Common myeloid progenitor, CD34-positive (primary cell): ENCODE results near the gene CEP131.

Experiments used
- CTCF ChIA-PET: fragments of 350-600 bp; sonication (Branson Sonifier 250); formaldehyde crosslinking; loops from one replicate; lab custom pipeline; 2021; ENCODE audit warnings: antibody characterized with exemption; lab: Charles Lee
- POLR2A ChIA-PET: fragments of 350-600 bp; sonication (Branson Sonifier 250); formaldehyde crosslinking; loops from one replicate; lab custom pipeline; 2021; ENCODE audit warnings: antibody characterized with exemption; lab: Charles Lee
- DNase-seq, 3 donors: peaks; one replicate each; pipeline versions ENCODE4 v3.0.0 to v3.0.0-alpha.2; 2013
- H3K27ac ChIP-seq, 2 experiments: 1 replicate in 1 of 2; 2 replicates in 1 of 2; pipeline ENCODE4 v1.7.0; 2013; ENCODE audit warnings: inconsistent platforms in 2 of 2, low read length in 2 of 2, mild to moderate bottlenecking in 2 of 2, low read depth in 1 of 2, moderate library complexity in 1 of 2; ENCODE audit not compliant: severe bottlenecking in 2 of 2, insufficient read depth in 1 of 2, poor library complexity in 1 of 2
- H3K27me3 ChIP-seq, 5 experiments: replicated peaks in 2 of 5; 1 replicate in 3 of 5; 2 replicates in 2 of 5; pipeline versions ENCODE4 v1.6.1 to v1.7.0; 2013; ENCODE audit warnings: low read length in 4 of 5, mild to moderate bottlenecking in 2 of 5, moderate library complexity in 2 of 5, inconsistent platforms in 1 of 5; ENCODE audit not compliant: insufficient read depth in 5 of 5, control insufficient read depth in 4 of 5
- H3K36me3 ChIP-seq, 4 experiments: 1 replicate in 2 of 4; 2 replicates in 2 of 4; pipeline versions ENCODE4 v1.6.1 to v1.7.0; 2013; ENCODE audit warnings: low read length in 3 of 4, control low read depth in 1 of 4, mild to moderate bottlenecking in 1 of 4; ENCODE audit not compliant: control insufficient read depth in 4 of 4, insufficient read depth in 4 of 4
- H3K4me1 ChIP-seq, 4 experiments: 1 replicate in 3 of 4; 2 replicates in 1 of 4; pipeline versions ENCODE4 v1.6.1 to v1.7.1; 2013; ENCODE audit warnings: low read length in 3 of 4, mild to moderate bottlenecking in 3 of 4, control low read depth in 1 of 4, inconsistent platforms in 1 of 4, moderate library complexity in 1 of 4; ENCODE audit not compliant: control insufficient read depth in 4 of 4, insufficient read depth in 4 of 4; ENCODE audit errors: control extremely low read depth in 1 of 4
- H3K4me3 ChIP-seq, 7 experiments: 1 replicate in 4 of 7; 2 replicates in 3 of 7; pipeline versions ENCODE4 v1.5.1 to v1.7.0; 2013; ENCODE audit warnings: mild to moderate bottlenecking in 7 of 7, low read length in 6 of 7, moderate library complexity in 6 of 7, inconsistent platforms in 2 of 7, low read depth in 2 of 7, control low read depth in 1 of 7; ENCODE audit not compliant: insufficient read depth in 4 of 7, control insufficient read depth in 1 of 7; ENCODE audit errors: extremely low read depth in 1 of 7
- H3K9me3 ChIP-seq, 5 experiments: 1 replicate in 4 of 5; 2 replicates in 1 of 5; pipeline versions ENCODE4 v1.6.1 to v1.7.1; 2013; ENCODE audit warnings: low read length in 4 of 5, mild to moderate bottlenecking in 2 of 5, inconsistent platforms in 1 of 5, low read depth in 1 of 5, moderate library complexity in 1 of 5; ENCODE audit not compliant: control insufficient read depth in 4 of 5, insufficient read depth in 2 of 5; ENCODE audit errors: control extremely low read depth in 1 of 5
- WGBS: methylation state at CpG from one replicate; pipeline ENCODE4 v1.1.5; 2013; ENCODE audit not compliant: insufficient coverage; 5-methylcytosine and 5-hydroxymethylcytosine counted together

Gene CEP131

GRCh38 chr17:81202318-81202717, 20.4 kb downstream of the CEP131 start:
- DNase-seq, result no peak
- CTCF ChIA-PET, result interaction anchor here (8.2 kb wide), 1 partner anchor 60 kb away, joined by 60 read pairs; no protein-coding TSS in a partner anchor
- H3K9me3 ChIP-seq, result no peaks in the 10 kb centered on the region
- no peak overlapping the region for H3K27ac ChIP-seq
- H3K27me3 ChIP-seq, result no peaks in the 10 kb centered on the region
- H3K4me3 ChIP-seq, result no peak overlapping the region
- WGBS, result 98% methylated on average over 10 of the region's 10 CpGs
- POLR2A ChIA-PET, result no interaction called here
- peaks cover 3 to 51% (median 30%) of the 10 kb centered on the region in 4 experiments for H3K36me3 ChIP-seq
- peaks cover 0 to 13% (median 5%) of the 10 kb centered on the region in 4 experiments for H3K4me1 ChIP-seq

- DNase-seq, result peak; percentile 84 to 94 (median 91)
- Histone ChIP-seq H3K27ac (peak overlapping the region in 1 of 2 experiments; percentile 16), H3K9me3 (no peaks in the 10 kb centered on the region), H3K4me3 (no peak overlapping the region), H3K4me1 (peaks cover 0 to 12% (median 4%) of the 10 kb centered on the region in 4 experiments), H3K36me3 (peaks cover 3 to 55% (median 28%) of the 10 kb centered on the region in 4 experiments), H3K27me3 (no peaks in the 10 kb centered on the region)
- ChIA-PET CTCF (interaction anchor here (0.7 to 8.2 kb wide), 14 partner anchors 10 to 91 kb away, joined by 3 to 60 read pairs (median 4); partner anchors contain the start of genes NDUFAF8 and TEPSIN), POLR2A (interaction anchor here (0.5 to 1.0 kb wide), 2 partner anchors 38 to 66 kb away, joined by 3 read pairs; partner anchors contain the start of genes NDUFAF8 and TEPSIN)
- WGBS, result 68% methylated on average over 26 of the region's 27 CpGs
These were observed 21.8 kb downstream of the CEP131 start for GRCh38 chr17:81200695-81201580.

GRCh38 chr17:81200201-81200600, 22.6 kb downstream of the CEP131 start:
- no peak for DNase-seq
- 96% methylated on average over 18 of the region's 18 CpGs for WGBS
- H3K4me3 ChIP-seq, result no peak overlapping the region
- H3K27ac ChIP-seq, result no peak overlapping the region
- CTCF ChIA-PET, result interaction anchor here (0.8 to 8.2 kb wide), 10 partner anchors 10 to 58 kb away, joined by 3 to 60 read pairs (median 4); partner anchors contain the start of genes NDUFAF8 and TEPSIN
- H3K9me3 ChIP-seq, result no peaks in the 10 kb centered on the region
- POLR2A ChIA-PET, result interaction anchor here (1.0 kb wide), 1 partner anchor 38 kb away, joined by 3 read pairs; the partner anchor contains the start of genes NDUFAF8 and TEPSIN
- H3K36me3 ChIP-seq, result peaks cover 5 to 60% (median 27%) of the 10 kb centered on the region in 4 experiments
- H3K4me1 ChIP-seq, result peaks cover 0 to 12% (median 4%) of the 10 kb centered on the region in 4 experiments
- no peaks in the 10 kb centered on the region for H3K27me3 ChIP-seq

GRCh38 chr17:81199482-81199830, 23.3 kb downstream of the CEP131 start:
- no peaks in the 10 kb centered on the region for H3K27me3 ChIP-seq
- H3K9me3 ChIP-seq, result no peaks in the 10 kb centered on the region
- DNase-seq, result no peak
- no peak overlapping the region for H3K27ac ChIP-seq
- CTCF ChIA-PET, result interaction anchor here (8.2 kb wide), 1 partner anchor 58 kb away, joined by 60 read pairs; no protein-coding TSS in a partner anchor
- 96% methylated on average over 17 of the region's 18 CpGs for WGBS
- peaks cover 5 to 60% (median 30%) of the 10 kb centered on the region in 4 experiments for H3K36me3 ChIP-seq
- no peak overlapping the region for H3K4me3 ChIP-seq
- POLR2A ChIA-PET, result no interaction called here
- peaks cover 0 to 12% (median 4%) of the 10 kb centered on the region in 4 experiments for H3K4me1 ChIP-seq

GRCh38 chr17:81198826-81199481, 23.8 kb downstream of the CEP131 start:
- Histone ChIP-seq H3K4me1 (peaks cover 0 to 12% (median 4%) of the 10 kb centered on the region in 4 experiments), H3K4me3 (no peak overlapping the region), H3K9me3 (no peaks in the 10 kb centered on the region), H3K36me3 (peaks cover 5 to 59% (median 29%) of the 10 kb centered on the region in 4 experiments), H3K27me3 (no peaks in the 10 kb centered on the region), H3K27ac (no peak overlapping the region)
- WGBS, result 93% methylated on average over 15 of the region's 22 CpGs
- no peak for DNase-seq
- ChIA-PET POLR2A (no interaction called here), CTCF (interaction anchor here (1.6 to 8.2 kb wide), 3 partner anchors 8 to 57 kb away, joined by 5 to 60 read pairs (median 6); no protein-coding TSS in a partner anchor)

- Histone ChIP-seq H3K27me3 (no peaks in the 10 kb centered on the region), H3K27ac (no peak overlapping the region), H3K36me3 (peaks cover 2 to 59% (median 22%) of the 10 kb centered on the region in 4 experiments), H3K4me3 (no peak overlapping the region), H3K9me3 (no peaks in the 10 kb centered on the region), H3K4me1 (peaks cover 0 to 12% (median 4%) of the 10 kb centered on the region in 4 experiments)
- ChIA-PET POLR2A (interaction anchor here (0.6 kb wide), 1 partner anchor 314 kb away, joined by 4 read pairs; no protein-coding TSS in a partner anchor), CTCF (interaction anchor here (1.1 to 8.2 kb wide), 4 partner anchors 9 to 56 kb away, joined by 3 to 60 read pairs (median 6); no protein-coding TSS in a partner anchor)
- no peak for DNase-seq
- WGBS, result 97% methylated on average over 17 of the region's 21 CpGs
These were observed 24.8 kb downstream of the CEP131 start for GRCh38 chr17:81197831-81198490.
